ENCODE measurements around the gene PNMA8A.

DNA sequence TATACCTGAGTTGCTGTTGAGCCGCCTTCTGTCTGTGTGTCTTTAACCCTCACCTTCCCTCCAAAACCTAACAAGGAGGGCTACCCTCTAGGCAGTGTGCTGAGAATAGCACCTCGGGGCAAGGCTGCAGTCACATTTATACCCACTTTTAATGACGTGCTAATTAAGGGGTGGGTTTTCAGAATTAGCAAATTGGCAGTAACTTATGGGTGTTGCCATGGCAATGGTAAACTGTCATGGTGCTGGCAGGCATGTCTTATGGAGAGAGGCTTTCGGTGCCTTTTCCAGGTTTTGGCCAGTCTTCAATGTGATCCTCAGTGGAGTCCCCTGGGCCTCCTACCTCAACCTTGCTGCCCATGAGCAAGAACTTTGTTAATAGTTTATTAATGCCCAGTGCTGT, 1.2 kb upstream of the PNMA8A start:
- TF ChIP-seq, protein P1, sequence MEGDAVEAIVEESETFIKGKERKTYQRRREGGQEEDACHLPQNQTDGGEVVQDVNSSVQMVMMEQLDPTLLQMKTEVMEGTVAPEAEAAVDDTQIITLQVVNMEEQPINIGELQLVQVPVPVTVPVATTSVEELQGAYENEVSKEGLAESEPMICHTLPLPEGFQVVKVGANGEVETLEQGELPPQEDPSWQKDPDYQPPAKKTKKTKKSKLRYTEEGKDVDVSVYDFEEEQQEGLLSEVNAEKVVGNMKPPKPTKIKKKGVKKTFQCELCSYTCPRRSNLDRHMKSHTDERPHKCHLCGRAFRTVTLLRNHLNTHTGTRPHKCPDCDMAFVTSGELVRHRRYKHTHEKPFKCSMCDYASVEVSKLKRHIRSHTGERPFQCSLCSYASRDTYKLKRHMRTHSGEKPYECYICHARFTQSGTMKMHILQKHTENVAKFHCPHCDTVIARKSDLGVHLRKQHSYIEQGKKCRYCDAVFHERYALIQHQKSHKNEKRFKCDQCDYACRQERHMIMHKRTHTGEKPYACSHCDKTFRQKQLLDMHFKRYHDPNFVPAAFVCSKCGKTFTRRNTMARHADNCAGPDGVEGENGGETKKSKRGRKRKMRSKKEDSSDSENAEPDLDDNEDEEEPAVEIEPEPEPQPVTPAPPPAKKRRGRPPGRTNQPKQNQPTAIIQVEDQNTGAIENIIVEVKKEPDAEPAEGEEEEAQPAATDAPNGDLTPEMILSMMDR (IDR thresholded peaks at IDR 0.05): no peak
- no peak for TF ChIP-seq POLR2A (IDR thresholded peaks at IDR 0.05)

All from thyroid gland (tissue), 4 donors.